ENCODE measurements around the gene ASPSCR1. TPM values are rescaled to one million over a fixed set of nuclear protein-coding genes. Genes with fewer than 3 reads are reported as not detected.

Gene ASPSCR1
- total and polyA plus RNA-seq, 9 of the 15 experiments (the other 6 are each of a cell fraction or from before 2014, with no cell fraction given): 0.90 to 36.9 (median 11.6) TPM

- peak; percentile 31; the same call in 1 of the 2 replicates for TF ChIP-seq FOSL1 (tag; conservative IDR thresholded peaks at IDR 0.05)
- TF ChIP-seq, protein P1, sequence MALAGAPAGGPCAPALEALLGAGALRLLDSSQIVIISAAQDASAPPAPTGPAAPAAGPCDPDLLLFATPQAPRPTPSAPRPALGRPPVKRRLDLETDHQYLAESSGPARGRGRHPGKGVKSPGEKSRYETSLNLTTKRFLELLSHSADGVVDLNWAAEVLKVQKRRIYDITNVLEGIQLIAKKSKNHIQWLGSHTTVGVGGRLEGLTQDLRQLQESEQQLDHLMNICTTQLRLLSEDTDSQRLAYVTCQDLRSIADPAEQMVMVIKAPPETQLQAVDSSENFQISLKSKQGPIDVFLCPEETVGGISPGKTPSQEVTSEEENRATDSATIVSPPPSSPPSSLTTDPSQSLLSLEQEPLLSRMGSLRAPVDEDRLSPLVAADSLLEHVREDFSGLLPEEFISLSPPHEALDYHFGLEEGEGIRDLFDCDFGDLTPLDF (CRISPR knock-in tag; IDR thresholded peaks at IDR 0.05): peak; percentile 69; the same call in 1 of the 2 replicates
- TF ChIP-seq, protein P2, sequence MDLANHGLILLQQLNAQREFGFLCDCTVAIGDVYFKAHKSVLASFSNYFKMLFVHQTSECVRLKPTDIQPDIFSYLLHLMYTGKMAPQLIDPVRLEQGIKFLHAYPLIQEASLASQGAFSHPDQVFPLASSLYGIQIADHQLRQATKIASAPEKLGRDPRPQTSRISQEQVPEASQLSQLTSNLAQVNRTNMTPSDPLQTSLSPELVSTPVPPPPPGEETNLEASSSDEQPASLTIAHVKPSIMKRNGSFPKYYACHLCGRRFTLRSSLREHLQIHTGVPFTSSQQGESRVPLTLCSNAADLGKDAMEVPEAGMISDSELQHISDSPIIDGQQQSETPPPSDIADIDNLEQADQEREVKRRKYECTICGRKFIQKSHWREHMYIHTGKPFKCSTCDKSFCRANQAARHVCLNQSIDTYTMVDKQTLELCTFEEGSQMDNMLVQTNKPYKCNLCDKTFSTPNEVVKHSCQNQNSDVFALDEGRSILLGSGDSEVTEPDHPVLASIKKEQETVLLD (IDR thresholded peaks at IDR 0.05): no peak
- TF ChIP-seq, protein P3, sequence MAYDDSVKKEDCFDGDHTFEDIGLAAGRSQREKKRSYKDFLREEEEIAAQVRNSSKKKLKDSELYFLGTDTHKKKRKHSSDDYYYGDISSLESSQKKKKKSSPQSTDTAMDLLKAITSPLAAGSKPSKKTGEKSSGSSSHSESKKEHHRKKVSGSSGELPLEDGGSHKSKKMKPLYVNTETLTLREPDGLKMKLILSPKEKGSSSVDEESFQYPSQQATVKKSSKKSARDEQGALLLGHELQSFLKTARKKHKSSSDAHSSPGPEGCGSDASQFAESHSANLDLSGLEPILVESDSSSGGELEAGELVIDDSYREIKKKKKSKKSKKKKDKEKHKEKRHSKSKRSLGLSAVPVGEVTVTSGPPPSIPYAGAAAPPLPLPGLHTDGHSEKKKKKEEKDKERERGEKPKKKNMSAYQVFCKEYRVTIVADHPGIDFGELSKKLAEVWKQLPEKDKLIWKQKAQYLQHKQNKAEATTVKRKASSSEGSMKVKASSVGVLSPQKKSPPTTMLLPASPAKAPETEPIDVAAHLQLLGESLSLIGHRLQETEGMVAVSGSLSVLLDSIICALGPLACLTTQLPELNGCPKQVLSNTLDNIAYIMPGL (CRISPR knock-in tag; IDR thresholded peaks at IDR 0.05): peak; percentile 98
- TF ChIP-seq ZNF644 (tag; IDR thresholded peaks at IDR 0.05; ENCODE audit: low read depth): no peak
- TF ChIP-seq ZNF586 (CRISPR knock-in tag; conservative IDR thresholded peaks at IDR 0.05): no peak
- peak; percentile 80 to 98; a peak in 3 of 4 replicates for TF ChIP-seq NONO (IDR thresholded peaks at IDR 0.05; ENCODE audit: low read depth in 2 of 2, low read length in 1 of 2)
- no peak for TF ChIP-seq BACH1 (tag; IDR thresholded peaks at IDR 0.05)
- no peak for TF ChIP-seq ZNF232 (CRISPR knock-in tag; IDR thresholded peaks at IDR 0.05)
- TF ChIP-seq DDX20 (tag; IDR thresholded peaks at IDR 0.05; ENCODE audit: low read depth): no peak
- TF ChIP-seq HNRNPK (IDR thresholded peaks at IDR 0.05; ENCODE audit: low read depth, low read length, poor library complexity, severe bottlenecking): no peak
- TF ChIP-seq SIN3A (IDR thresholded peaks at IDR 0.05; ENCODE audit: borderline replicate concordance in 2 of 2, control insufficient read depth in 1 of 2, low read depth in 2 of 2, low read length in 2 of 2): peak in 1 of 2 experiments; percentile 77; a peak in 2 of 4 replicates
- no peak; the same call in 1 of the 2 replicates for TF ChIP-seq ZNF766 (CRISPR knock-in tag; conservative IDR thresholded peaks at IDR 0.05)
- peak in 1 of 2 experiments; percentile 52; a peak in 1 of 4 replicates for TF ChIP-seq TRIM24 (IDR thresholded peaks at IDR 0.05)
- TF ChIP-seq MEIS2 (IDR thresholded peaks at IDR 0.05; ENCODE audit: partially characterized antibody): peak; percentile 62
- no peak for TF ChIP-seq KAT8 (IDR thresholded peaks at IDR 0.05; ENCODE audit: low read depth)
- TF ChIP-seq CHD4 (IDR thresholded peaks at IDR 0.05; ENCODE audit: insufficient read depth, insufficient replicate concordance, low read depth, low read length, poor library complexity, severe bottlenecking): no peak
These were observed 59.9 kb downstream of the ASPSCR1 start, which contains the start of gene DCXR (continued) for GRCh38 chr17:82037092-82037888.

Data from K562 (cell line).